Activated CD8-positive, alpha-beta memory T cell treated with anti-CD3 and anti-CD28 coated beads, Interleukin-2, amount 50 U/mL, for 24 hours (primary cell): ENCODE results near the gene ODAD3.
"Not testable (repeated sequence)": the region's sequence is repeated elsewhere in the genome, so short reads cannot be mapped to it uniquely, and the experiment has no call there.

ENCODE experiments used
- DNase-seq: peaks from one replicate; pipeline ENCODE4 v3.0.0-alpha.2; 2020; ENCODE audit errors: extremely low read depth

The ODAD3 gene

GRCh38 chr19:11460207-11460606 lies 25.3 kb upstream of the ODAD3 start:
- no peak for DNase-seq

GRCh38 chr19:11458912-11459311 lies 24.0 kb upstream of the ODAD3 start:
- not testable (repeated sequence) for DNase-seq

GRCh38 chr19:11458236-11458900 lies 23.4 kb upstream of the ODAD3 start:
- no peak for DNase-seq

- no peak for DNase-seq
Measured at GRCh38 chr19:11457831-11458230, 22.9 kb upstream of the ODAD3 start.

GRCh38 chr19:11457115-11457514 lies 22.2 kb upstream of the ODAD3 start:
- DNase-seq = no peak

GRCh38 chr19:11456659-11457058 lies 21.7 kb upstream of the ODAD3 start:
- DNase-seq = no peak

GRCh38 chr19:11455233-11455554 lies 20.3 kb upstream of the ODAD3 start:
- DNase-seq = not testable (repeated sequence)

- no peak for DNase-seq
Measured at GRCh38 chr19:11453468-11454341, 18.8 kb upstream of the ODAD3 start.

- DNase-seq = no peak
Measured at GRCh38 chr19:11452620-11453310, 17.8 kb upstream of the ODAD3 start.

GRCh38 chr19:11451871-11452619 lies 17.1 kb upstream of the ODAD3 start:
- no peak for DNase-seq

GRCh38 chr19:11451327-11451870 lies 16.5 kb upstream of the ODAD3 start:
- no peak for DNase-seq

GRCh38 chr19:11450570-11451326 lies 15.8 kb upstream of the ODAD3 start:
- DNase-seq = no peak

GRCh38 chr19:11448923-11449554 lies 14.1 kb upstream of the ODAD3 start:
- DNase-seq = no peak

GRCh38 chr19:11448410-11448809 lies 13.5 kb upstream of the ODAD3 start:
- no peak for DNase-seq

- no peak for DNase-seq
Measured at GRCh38 chr19:11447347-11448262, 12.7 kb upstream of the ODAD3 start.

GRCh38 chr19:11446652-11447301 lies 11.9 kb upstream of the ODAD3 start:
- no peak for DNase-seq

GRCh38 chr19:11446271-11446651 lies 11.3 kb upstream of the ODAD3 start:
- DNase-seq = no peak

- no peak for DNase-seq
Measured at GRCh38 chr19:11445141-11445540, 10.2 kb upstream of the ODAD3 start.

- no peak for DNase-seq
Measured at GRCh38 chr19:11444059-11444458, 9.1 kb upstream of the ODAD3 start.
